HG03045 (cell line): ENCODE results near the gene RFX3.
"Not testable (repeated sequence)": the region's sequence is repeated elsewhere in the genome, so short reads cannot be mapped to it uniquely, and the experiment has no call there.

Experiments
- ATAC-seq: cut with Tn5 transposase; IDR thresholded peaks from one replicate; pipeline ENCODE4 v1.9.1; 2021; ENCODE audit warnings: mild to moderate bottlenecking, moderate library complexity; ENCODE audit not compliant: unreplicated experiment

The RFX3 gene

GRCh38 chr9:3359778-3360177 lies 166.0 kb downstream of the RFX3 start:
- no peak for ATAC-seq

- ATAC-seq, result no peak
Observed at GRCh38 chr9:3359048-3359692, 166.6 kb downstream of the RFX3 start.

GRCh38 chr9:3348169-3348568 lies 177.6 kb downstream of the RFX3 start:
- ATAC-seq, result no peak

GRCh38 chr9:3346549-3346948 lies 179.3 kb downstream of the RFX3 start:
- ATAC-seq, result no peak

GRCh38 chr9:3343671-3344070 lies 182.1 kb downstream of the RFX3 start:
- no peak for ATAC-seq

GRCh38 chr9:3342159-3342777 lies 183.5 kb downstream of the RFX3 start:
- no peak for ATAC-seq

- ATAC-seq, result no peak
Observed at GRCh38 chr9:3337515-3338225, 188.1 kb downstream of the RFX3 start.

DNA sequence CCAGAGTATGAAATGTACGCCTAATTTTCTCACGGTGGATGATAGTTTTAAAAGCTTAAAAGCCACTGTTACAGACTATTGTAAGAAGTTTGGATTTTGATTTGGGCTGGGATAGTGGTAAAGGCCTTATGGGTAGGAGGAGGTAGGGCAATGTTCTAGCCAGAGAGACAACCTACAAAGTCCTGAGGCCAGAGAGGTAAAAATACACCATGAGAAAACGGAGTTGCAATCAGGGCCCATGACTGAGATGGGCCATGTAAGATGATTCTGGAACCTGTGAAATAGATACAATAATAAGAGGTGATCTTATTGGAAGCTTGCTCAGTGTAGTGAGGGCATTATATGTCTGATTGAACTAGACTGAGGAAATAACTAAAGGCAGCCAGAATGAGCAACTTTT lies 188.8 kb downstream of the RFX3 start:
- no peak for ATAC-seq

DNA sequence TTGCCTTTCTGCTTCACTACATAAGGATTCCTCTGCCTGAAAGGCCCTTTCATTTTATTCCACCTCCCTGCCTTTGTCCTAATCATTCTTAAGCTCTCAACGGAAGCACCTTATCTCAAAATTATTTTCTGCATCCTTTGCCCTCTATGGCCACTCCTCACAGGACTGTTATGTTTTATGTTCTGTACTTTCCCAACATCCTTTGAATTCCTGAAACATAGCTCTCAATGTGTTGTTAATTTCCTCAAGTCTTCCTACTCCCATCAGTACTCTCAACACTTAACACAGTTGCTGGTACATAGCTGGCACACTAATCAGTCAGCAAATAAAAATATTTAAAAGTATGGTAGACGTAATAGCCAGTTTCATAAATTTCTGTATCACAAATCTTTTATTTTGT lies 193.0 kb downstream of the RFX3 start:
- ATAC-seq, result no peak

DNA sequence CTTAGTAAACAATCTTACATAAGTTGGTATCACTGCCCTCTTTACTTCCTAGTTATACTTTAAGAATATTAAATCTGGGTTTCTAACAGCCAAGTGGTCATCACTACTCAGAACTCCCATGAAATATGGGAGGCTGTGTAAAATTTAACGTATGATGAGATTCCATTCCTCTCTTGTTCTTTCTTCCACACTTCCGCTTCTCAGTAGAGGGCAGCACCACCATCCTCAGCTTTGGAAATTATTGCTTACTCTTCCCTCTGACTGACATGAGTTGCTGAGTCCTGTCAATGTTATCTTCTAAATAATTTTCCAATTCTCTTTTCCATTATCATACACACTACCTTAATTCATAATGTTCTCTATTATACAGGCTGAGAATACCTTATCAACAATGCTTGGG lies 194.0 kb downstream of the RFX3 start:
- no peak for ATAC-seq

GRCh38 chr9:3330792-3331420 lies 194.9 kb downstream of the RFX3 start:
- ATAC-seq, result no peak

DNA sequence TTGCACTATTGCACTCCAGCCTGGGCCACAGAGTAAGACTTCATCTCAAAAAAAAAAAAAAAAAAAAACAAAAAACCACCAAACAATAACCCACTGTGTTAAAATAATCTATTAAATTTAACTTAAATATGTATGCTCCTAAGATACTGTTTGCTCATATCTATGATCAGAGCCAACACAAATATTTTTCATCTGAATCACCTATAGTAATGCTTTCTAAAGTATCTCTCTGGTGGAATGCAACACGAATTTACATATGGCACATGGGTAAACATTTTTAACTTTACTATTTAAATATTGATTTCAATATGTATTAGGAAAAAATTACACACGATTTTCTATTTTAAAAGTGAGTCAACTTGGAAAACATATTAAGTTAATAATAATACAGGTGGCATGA lies 196.4 kb downstream of the RFX3 start:
- ATAC-seq, result no peak

- ATAC-seq, result no peak
Observed at GRCh38 chr9:3323714-3324113, 202.1 kb downstream of the RFX3 start.

DNA sequence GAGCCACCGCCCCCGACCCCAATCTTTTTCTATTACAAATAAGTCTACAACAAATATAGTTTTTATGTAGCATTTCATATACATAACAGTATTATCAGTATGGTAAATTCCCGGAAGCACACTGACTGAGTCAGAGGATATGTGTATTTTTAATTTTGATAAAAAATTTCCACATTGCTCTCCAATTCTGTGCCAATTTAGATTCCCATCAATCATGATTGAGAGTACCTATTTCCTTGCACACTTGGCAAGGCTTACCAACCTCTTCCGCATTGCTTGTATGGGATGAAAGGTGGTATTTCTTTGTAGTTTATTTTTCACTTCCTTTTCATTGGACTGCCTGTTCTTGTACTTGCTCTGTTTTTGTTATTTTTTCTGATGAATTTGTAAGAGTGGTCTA lies 204.6 kb downstream of the RFX3 start:
- ATAC-seq, result no peak

DNA sequence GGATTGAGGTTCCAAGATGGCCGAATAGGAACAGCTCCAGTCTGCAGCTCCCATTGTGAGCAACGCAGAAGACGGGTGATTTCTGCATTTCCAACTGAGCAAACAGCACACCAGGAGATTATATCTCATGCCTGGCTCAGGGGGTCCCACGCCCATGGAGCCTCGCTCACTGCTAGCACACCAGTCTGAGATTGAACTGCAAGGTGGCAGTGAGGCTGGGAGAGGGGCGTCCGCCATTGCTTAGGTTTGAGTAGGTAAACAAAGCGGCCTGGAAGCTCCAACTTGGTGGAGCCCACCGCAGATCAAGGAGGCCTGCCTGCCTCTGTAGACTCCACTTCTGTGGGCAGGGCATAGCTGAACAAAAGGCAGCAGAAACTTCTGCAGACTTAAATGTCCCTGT lies 213.2 kb downstream of the RFX3 start:
- ATAC-seq, result not testable (repeated sequence)

DNA sequence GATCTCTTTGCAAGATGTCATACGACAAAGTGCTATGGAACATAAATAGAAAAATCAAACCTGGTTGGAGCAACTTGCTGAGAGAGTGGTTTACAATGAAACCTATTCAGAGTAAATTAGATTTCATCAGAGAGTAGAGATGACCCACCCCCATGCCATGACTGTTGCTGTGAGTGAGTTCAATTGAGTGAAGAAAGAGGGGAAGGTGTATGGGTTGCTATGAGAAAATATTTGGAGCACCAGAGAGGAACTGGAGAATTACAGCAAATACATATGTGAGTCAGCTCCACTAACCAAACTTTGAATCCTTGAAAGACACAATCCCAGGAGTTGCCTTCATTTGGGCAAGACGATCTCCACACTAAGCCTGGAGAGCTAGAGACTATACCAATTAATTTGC lies 217.2 kb downstream of the RFX3 start:
- ATAC-seq, result no peak

DNA sequence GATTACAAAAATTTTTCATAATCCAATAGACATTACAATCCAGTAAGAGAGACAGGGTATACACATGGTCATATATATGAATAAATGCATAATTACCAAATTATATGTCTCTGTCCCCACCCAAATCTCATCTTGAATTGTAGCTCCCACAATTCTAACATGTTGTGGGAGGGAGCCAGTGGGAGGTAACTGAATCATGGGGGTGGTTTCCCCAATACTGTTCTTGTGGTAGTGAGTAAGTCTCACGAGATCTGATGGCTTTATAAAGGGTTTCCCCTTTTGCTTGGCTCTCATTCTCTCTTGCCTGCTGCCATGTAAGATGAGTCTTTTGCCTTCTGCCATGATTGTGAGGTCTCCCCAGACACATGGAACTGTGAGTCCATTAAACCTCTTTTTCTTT lies 221.4 kb downstream of the RFX3 start:
- not testable (repeated sequence) for ATAC-seq

DNA sequence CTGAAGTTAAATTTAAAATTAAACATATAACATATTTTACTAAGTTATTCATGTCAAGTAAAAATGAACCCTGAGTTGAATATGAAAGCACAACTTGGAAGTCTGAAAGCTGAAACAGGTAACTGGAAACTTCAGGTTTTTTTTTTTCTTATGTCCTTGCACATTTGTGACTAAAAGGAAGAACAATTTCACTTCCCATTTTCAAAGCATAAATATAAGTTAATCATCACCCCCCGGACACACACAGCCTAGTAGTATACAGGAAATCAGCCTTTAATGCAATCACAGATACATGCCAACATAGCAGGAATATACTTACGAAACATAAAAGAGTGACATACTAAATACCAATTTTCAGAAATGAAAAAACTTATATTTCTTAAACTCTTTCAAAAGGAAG lies 225.9 kb downstream of the RFX3 start:
- ATAC-seq, result peak; percentile 80

DNA sequence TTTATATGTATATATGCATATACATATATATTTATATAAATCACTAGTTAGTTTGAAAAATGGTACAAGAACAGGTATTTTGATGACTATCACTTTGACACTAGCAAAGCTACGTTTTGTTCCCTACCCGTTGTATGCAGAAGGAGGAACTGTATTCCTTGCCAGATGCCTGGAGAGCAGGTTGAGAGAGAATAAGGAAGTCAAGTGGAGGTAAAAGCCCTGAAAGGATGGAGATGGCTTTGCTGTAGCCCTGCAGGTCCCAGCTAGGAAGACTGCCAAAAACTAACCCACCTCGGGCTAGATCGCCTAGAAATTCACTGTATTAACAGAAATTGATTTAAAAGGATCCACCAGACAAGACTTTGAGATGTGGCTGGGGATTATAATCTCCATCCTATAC lies 229.3 kb downstream of the RFX3 start:
- no peak for ATAC-seq

DNA sequence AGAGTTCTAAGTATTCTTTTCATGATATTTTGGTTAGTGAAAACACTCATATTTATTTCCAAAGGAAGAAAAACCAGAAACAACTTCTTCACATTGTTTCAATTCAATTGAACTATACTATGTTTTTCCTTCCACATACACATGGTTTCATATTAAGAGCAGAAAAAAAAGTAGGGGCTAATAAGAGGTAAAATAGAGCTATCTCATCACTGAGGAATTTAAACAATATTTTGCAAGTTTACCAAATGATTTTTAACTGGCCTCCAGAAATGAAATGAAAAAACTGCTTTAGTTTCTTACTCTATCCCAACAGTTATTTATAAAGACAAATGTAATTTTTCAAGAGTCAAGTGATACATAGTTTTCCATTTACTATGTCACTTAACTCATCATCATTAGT lies 233.5 kb downstream of the RFX3 start:
- ATAC-seq, result no peak

DNA sequence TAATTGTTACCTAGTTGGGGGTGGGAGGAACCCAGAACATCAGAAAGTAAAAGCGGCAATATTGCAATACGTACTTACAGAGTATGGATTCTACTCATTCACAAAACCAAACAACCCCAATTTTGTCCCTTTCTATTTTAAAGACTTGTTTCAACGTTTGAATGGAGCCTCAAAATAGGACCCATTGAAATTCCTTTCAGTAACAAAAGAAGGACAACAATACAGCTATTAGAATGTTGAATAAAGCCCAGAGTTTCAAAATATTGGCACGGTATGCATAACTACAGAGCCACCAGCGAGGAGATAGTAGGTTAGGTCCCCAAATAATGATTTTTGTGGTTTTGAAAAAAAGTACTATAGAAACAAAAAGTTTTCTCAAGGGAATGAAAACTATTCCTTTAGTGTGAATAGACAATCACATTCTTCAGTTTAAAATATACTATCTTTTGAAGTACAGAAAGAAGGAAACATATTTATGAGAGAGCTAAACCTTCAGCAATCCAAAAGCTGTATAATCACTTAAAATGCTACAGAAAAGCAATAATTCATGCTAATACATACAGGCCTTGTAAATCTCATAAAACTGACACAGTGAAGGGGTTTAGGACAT lies 235.5 kb downstream of the RFX3 start:
- no peak for ATAC-seq
